ENCODE data around the gene MSRB2. TPM values are rescaled to one million over a fixed set of nuclear protein-coding genes. Genes with fewer than 3 reads are reported as not detected.

The MSRB2 gene
- total and polyA plus RNA-seq, 2 of the 8 experiments (the other 6 are each of a cell fraction or from before 2014, with no cell fraction given) = 11.0 to 13.9 TPM

GRCh38 chr10:23111517-23112286, 16.3 kb downstream of the MSRB2 start (continued):
- TF ChIP-seq CHD7 (IDR thresholded peaks at IDR 0.05; ENCODE audit: insufficient replicate concordance, low read length) = no peak
- TF ChIP-seq SIRT6 (IDR thresholded peaks at IDR 0.05; ENCODE audit: low read length) = no peak
- TF ChIP-seq RBBP5 (IDR thresholded peaks at IDR 0.05; ENCODE audit: borderline replicate concordance, low read depth, low read length) = no peak
- TF ChIP-seq HDAC2 (IDR thresholded peaks at IDR 0.05; ENCODE audit: borderline replicate concordance in 1 of 2, low read depth in 2 of 2, low read length in 2 of 2) = no peak
- no peak for TF ChIP-seq CHD1 (IDR thresholded peaks at IDR 0.05; ENCODE audit: low read depth, low read length)
- TF ChIP-seq RNF2 (IDR thresholded peaks at IDR 0.05; ENCODE audit: borderline replicate concordance, low read depth, low read length, missing control alignments, poor library complexity, severe bottlenecking) = no peak
- no peak for TF ChIP-seq KDM4A (IDR thresholded peaks at IDR 0.05; ENCODE audit: low read depth, low read length, severe bottlenecking)
- no peak for TF ChIP-seq ZNF274 (IDR thresholded peaks at IDR 0.05; ENCODE audit: borderline replicate concordance, extremely low read depth, low read length)
- TF ChIP-seq CREB1 (IDR thresholded peaks at IDR 0.05) = no peak
- no peak for TF ChIP-seq ASH2L (IDR thresholded peaks at IDR 0.05; ENCODE audit: low read length)
